ENCODE measurements around the gene API5. TPM values are rescaled to one million over a fixed set of nuclear protein-coding genes. Genes with fewer than 3 reads are reported as not detected.

Gene API5
- total RNA-seq, 2 experiments from 2014 or later = 186 to 193 TPM

- H3K27ac Mint-ChIP-seq = no peak overlapping the region
- peaks cover 4% of the 10 kb centered on the region for H3K4me1 Mint-ChIP-seq
- H3K36me3 Mint-ChIP-seq = peaks cover 7% of the 10 kb centered on the region
Observed at GRCh38 chr11:43382614-43383013, 70.8 kb downstream of the API5 start.

GRCh38 chr11:43384393-43384792 lies 72.6 kb downstream of the API5 start:
- Mint-ChIP-seq H3K4me1 (no peaks in the 10 kb centered on the region), H3K27me3 (no peaks in the 10 kb centered on the region), H3K27ac (no peak overlapping the region), H3K36me3 (peaks cover 14% of the 10 kb centered on the region), H3K4me3 (no peak overlapping the region), H3K9me3 (no peaks in the 10 kb centered on the region)
- no peak for DNase-seq

More at GRCh38 chr11:43382614-43383013, 70.8 kb downstream of the API5 start:
- Mint-ChIP-seq H3K9me3 (no peaks in the 10 kb centered on the region), H3K27me3 (no peaks in the 10 kb centered on the region), H3K4me3 (no peak overlapping the region)
- no peak for DNase-seq

DNA sequence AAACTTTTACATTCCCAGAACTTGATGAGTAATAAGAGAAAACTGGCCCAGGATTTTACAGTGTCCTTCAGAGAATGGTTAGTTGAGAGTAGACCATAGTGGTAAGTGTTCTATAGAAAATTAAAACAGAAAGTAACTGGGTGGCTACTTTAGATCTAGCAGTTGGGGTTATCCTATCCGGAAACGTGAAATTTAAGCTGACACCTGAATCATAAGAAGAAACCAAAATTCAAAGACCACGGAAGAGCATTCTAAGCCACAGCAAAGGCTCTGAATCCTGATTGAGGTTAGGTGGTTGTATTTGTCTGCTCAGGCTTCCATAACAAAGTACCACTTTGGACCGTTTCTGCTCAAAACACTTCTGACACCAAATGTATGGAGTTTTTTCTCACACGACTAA lies 80.9 kb downstream of the API5 start:
- Mint-ChIP-seq H3K36me3 (peaks cover 47% of the 10 kb centered on the region), H3K27ac (peak overlapping the region; percentile 14), H3K4me1 (peaks cover 30% of the 10 kb centered on the region), H3K4me3 (no peak overlapping the region), H3K9me3 (no peaks in the 10 kb centered on the region), H3K27me3 (no peaks in the 10 kb centered on the region)
- no peak for DNase-seq

- peaks cover 51% of the 10 kb centered on the region for H3K36me3 Mint-ChIP-seq
- H3K9me3 Mint-ChIP-seq = no peaks in the 10 kb centered on the region
- H3K27ac Mint-ChIP-seq = no peak overlapping the region
Observed at GRCh38 chr11:43393765-43394355, 82.1 kb downstream of the API5 start.

More at GRCh38 chr11:43393765-43394355, 82.1 kb downstream of the API5 start:
- no peak for DNase-seq
- peaks cover 32% of the 10 kb centered on the region for H3K4me1 Mint-ChIP-seq
- no peaks in the 10 kb centered on the region for H3K27me3 Mint-ChIP-seq
- H3K4me3 Mint-ChIP-seq = no peak overlapping the region

Other genes with a start within 250 kb of the API5 start
- gene TTC17, start 46.9 kb downstream of the API5 start, total RNA-seq = 10 to 100 TPM; 34.4 to 37.7 TPM

Measured in activated naive CD8-positive, alpha-beta T cell treated with anti-CD3 and anti-CD28 coated beads for 36 hours (primary cell).